Stimulated activated memory B cell treated with anti-CD40 and anti-IgM and Interleukin-4, amounts not matched to agents 10 μg/mL and 1 μg/mL and 100 μg/mL, for 72 hours (primary cell): ENCODE measurements around the gene PIK3R6.
"Not testable (repeated sequence)": the region's sequence is repeated elsewhere in the genome, so short reads cannot be mapped to it uniquely, and the experiment has no call there.

Source experiments
- ATAC-seq: fragments of 150-1000 bp; cut with Tn5 transposase; 2 replicates; pipeline ENCODE4 v1.10.0; 2021
- H3K27ac Mint-ChIP-seq: one replicate; pipeline ENCODE4 v1.8.0; 2022; ENCODE audit warnings: mild to moderate bottlenecking, mixed read lengths
- H3K27me3 Mint-ChIP-seq: one replicate; pipeline ENCODE4 v1.8.0; 2022; ENCODE audit warnings: mixed read lengths
- H3K36me3 Mint-ChIP-seq: one replicate; pipeline ENCODE4 v1.8.0; 2022; ENCODE audit warnings: mixed read lengths
- H3K4me1 Mint-ChIP-seq: one replicate; pipeline ENCODE4 v1.8.0; 2022; ENCODE audit warnings: mixed read lengths
- H3K4me3 Mint-ChIP-seq: one replicate; pipeline ENCODE4 v1.8.0; 2022; ENCODE audit warnings: mild to moderate bottlenecking, moderate library complexity, mixed read lengths
- H3K9me3 Mint-ChIP-seq: one replicate; pipeline ENCODE4 v1.8.0; 2022; ENCODE audit warnings: mixed read lengths

PIK3R6 gene

GRCh38 chr17:8818047-8818446, 49.4 kb downstream of the PIK3R6 start:
- ATAC-seq, result no peak

GRCh38 chr17:8806926-8807550, 60.4 kb downstream of the PIK3R6 start:
- peak; percentile 98 for ATAC-seq
- peaks cover 28% of the 10 kb centered on the region for H3K36me3 Mint-ChIP-seq
- peak overlapping the region; percentile 71 for H3K4me3 Mint-ChIP-seq
- peak overlapping the region; percentile 100 for H3K27ac Mint-ChIP-seq
- no peaks in the 10 kb centered on the region for H3K27me3 Mint-ChIP-seq
- H3K9me3 Mint-ChIP-seq, result peaks cover 14% of the 10 kb centered on the region
- H3K4me1 Mint-ChIP-seq, result peaks cover 40% of the 10 kb centered on the region

More at GRCh38 chr17:8818047-8818446, 49.4 kb downstream of the PIK3R6 start:
- Mint-ChIP-seq H3K27ac (no peak overlapping the region), H3K9me3 (peaks cover 2% of the 10 kb centered on the region), H3K4me3 (no peak overlapping the region), H3K36me3 (peaks cover 42% of the 10 kb centered on the region), H3K4me1 (no peaks in the 10 kb centered on the region), H3K27me3 (no peaks in the 10 kb centered on the region)

- peaks cover 10% of the 10 kb centered on the region for H3K9me3 Mint-ChIP-seq
- peak overlapping the region; percentile 100 for H3K27ac Mint-ChIP-seq
- ATAC-seq, result peak; percentile 76
Observed at GRCh38 chr17:8806253-8806925, 61.1 kb downstream of the PIK3R6 start.

DNA sequence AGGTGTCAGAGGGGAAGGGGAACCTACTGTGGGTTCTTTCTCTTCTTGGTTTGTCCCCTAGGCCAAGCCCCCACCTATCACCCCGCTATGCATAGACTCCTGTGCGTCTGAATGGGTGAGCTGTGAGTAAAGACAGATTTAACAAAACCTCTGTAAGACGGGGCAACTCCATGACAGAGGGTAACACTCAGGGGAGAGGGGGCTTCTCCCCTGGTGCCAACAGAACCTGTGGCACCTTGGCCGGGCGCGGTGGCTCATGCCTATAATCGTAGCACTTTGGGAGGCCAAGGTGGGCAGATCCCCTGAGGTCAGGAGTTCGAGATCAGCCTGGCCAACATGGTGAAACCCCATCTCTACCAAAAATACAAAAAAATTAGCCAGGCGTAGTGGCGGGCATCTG, 62.1 kb downstream of the PIK3R6 start:
- Mint-ChIP-seq H3K27ac (peak overlapping the region; percentile 100), H3K4me1 (peaks cover 40% of the 10 kb centered on the region), H3K36me3 (peaks cover 19% of the 10 kb centered on the region)
- not testable (repeated sequence) for H3K4me3 Mint-ChIP-seq, ATAC-seq, H3K9me3 Mint-ChIP-seq, H3K27me3 Mint-ChIP-seq

More at GRCh38 chr17:8806253-8806925, 61.1 kb downstream of the PIK3R6 start:
- Mint-ChIP-seq H3K4me1 (peaks cover 40% of the 10 kb centered on the region), H3K4me3 (peak overlapping the region; percentile 10), H3K36me3 (peaks cover 21% of the 10 kb centered on the region), H3K27me3 (no peaks in the 10 kb centered on the region)

- H3K27ac Mint-ChIP-seq, result peak overlapping the region; percentile 62
- H3K4me3 Mint-ChIP-seq, result no peak overlapping the region
- H3K9me3 Mint-ChIP-seq, result peaks cover 10% of the 10 kb centered on the region
Observed at GRCh38 chr17:8803531-8804420, 63.7 kb downstream of the PIK3R6 start.

GRCh38 chr17:8801135-8801840, 66.2 kb downstream of the PIK3R6 start:
- H3K4me3 Mint-ChIP-seq, result no peak overlapping the region
- H3K36me3 Mint-ChIP-seq, result no peaks in the 10 kb centered on the region

More at GRCh38 chr17:8803531-8804420, 63.7 kb downstream of the PIK3R6 start:
- Mint-ChIP-seq H3K4me1 (peaks cover 49% of the 10 kb centered on the region), H3K36me3 (peaks cover 11% of the 10 kb centered on the region), H3K27me3 (no peaks in the 10 kb centered on the region)
- no peak for ATAC-seq

GRCh38 chr17:8800656-8801055, 66.8 kb downstream of the PIK3R6 start:
- Mint-ChIP-seq H3K4me1 (peaks cover 20% of the 10 kb centered on the region), H3K9me3 (no peaks in the 10 kb centered on the region), H3K36me3 (no peaks in the 10 kb centered on the region), H3K4me3 (no peak overlapping the region), H3K27me3 (no peaks in the 10 kb centered on the region), H3K27ac (no peak overlapping the region)
- no peak for ATAC-seq

More at GRCh38 chr17:8801135-8801840, 66.2 kb downstream of the PIK3R6 start:
- Mint-ChIP-seq H3K4me1 (peaks cover 26% of the 10 kb centered on the region), H3K27me3 (no peaks in the 10 kb centered on the region), H3K9me3 (no peaks in the 10 kb centered on the region), H3K27ac (no peak overlapping the region)
- ATAC-seq, result no peak

DNA sequence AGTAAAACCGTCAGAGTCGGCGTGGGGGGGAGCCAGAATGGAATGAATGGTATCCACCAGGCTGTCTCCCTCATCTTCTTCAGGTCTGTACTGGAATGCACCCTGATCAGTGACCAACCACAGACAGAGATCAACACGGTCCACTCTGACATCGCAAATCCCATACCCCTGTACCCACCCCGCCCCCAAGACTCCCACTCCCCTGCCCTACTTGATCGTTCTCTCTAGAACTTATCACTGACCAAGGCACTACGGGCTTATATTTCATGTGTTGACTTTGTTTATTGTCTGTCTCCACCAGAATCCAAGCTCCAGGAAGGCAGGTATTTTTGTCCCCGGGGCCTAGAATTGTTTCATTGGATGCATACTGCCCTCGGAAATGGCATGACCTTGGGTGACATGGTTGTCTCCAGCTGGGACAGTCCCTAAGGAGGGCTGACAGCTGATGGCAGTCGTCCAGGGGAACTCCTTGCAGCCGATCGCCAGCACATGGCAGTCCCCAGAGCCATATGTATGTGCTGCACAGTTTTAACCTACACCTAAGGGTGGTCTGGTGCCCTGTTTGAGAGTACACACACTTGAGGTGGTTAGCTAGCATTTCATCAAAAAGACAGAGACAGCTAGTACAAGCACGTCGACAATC, 67.8 kb downstream of the PIK3R6 start:
- Mint-ChIP-seq H3K36me3 (no peaks in the 10 kb centered on the region), H3K4me3 (no peak overlapping the region), H3K27me3 (no peaks in the 10 kb centered on the region), H3K27ac (no peak overlapping the region), H3K4me1 (peaks cover 10% of the 10 kb centered on the region), H3K9me3 (no peaks in the 10 kb centered on the region)
- ATAC-seq, result no peak

- H3K27ac Mint-ChIP-seq, result no peak within 1 kb of the TSS
- H3K27me3 Mint-ChIP-seq, result no peaks in the 10 kb centered on the region
- ATAC-seq, result peak; percentile 72
- peaks cover 9% of the 10 kb centered on the region for H3K4me1 Mint-ChIP-seq
- no peaks in the 10 kb centered on the region for H3K36me3 Mint-ChIP-seq
- H3K9me3 Mint-ChIP-seq, result no peaks in the 10 kb centered on the region
- no peak within 1 kb of the TSS for H3K4me3 Mint-ChIP-seq
Observed at GRCh38 chr17:8798846-8799569, 68.5 kb downstream of the PIK3R6 start, which contains the start of gene MFSD6L. Gene MFSD6L (minus strand): TSS chr17:8799365. CDS start chr17:8799120, 245 bp downstream.

- no peaks in the 10 kb centered on the region for H3K9me3 Mint-ChIP-seq
- no peak for ATAC-seq
Observed at GRCh38 chr17:8798176-8798845, 69.2 kb downstream of the PIK3R6 start.

DNA sequence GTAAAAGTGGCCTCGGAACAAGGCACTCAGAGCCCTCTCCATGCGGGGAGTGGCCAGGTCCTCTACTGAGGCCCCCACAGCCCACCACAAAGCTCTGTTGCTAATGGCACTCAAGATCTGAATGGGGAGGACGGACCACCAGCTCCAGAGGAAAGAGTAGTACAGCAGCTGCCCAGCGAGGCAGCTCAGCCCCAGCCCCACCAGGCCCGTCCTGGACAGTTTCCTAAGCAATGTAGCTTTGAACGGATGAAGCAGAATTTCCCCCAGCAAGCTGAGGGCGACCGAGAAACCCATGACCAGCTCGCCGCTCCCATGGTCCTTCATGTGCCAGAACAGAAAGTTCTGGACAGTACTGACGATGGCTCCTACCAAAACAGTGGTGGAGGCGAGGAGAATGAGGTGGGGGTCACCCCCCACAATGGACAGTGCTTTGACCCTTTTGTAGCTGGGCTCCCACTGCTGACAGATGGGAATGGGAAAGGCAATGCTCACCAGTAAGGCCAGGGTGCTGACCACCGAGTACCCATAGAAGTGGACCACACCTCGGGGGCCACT, 69.8 kb downstream of the PIK3R6 start:
- peaks cover 16% of the 10 kb centered on the region for H3K4me1 Mint-ChIP-seq
- H3K9me3 Mint-ChIP-seq, result no peaks in the 10 kb centered on the region
- no peaks in the 10 kb centered on the region for H3K36me3 Mint-ChIP-seq
- no peak overlapping the region for H3K27ac Mint-ChIP-seq
- H3K27me3 Mint-ChIP-seq, result no peaks in the 10 kb centered on the region
- no peak overlapping the region for H3K4me3 Mint-ChIP-seq
- no peak for ATAC-seq

More at GRCh38 chr17:8798176-8798845, 69.2 kb downstream of the PIK3R6 start:
- no peak overlapping the region for H3K27ac Mint-ChIP-seq
- H3K27me3 Mint-ChIP-seq, result no peaks in the 10 kb centered on the region
- no peaks in the 10 kb centered on the region for H3K36me3 Mint-ChIP-seq
- no peak overlapping the region for H3K4me3 Mint-ChIP-seq
- peaks cover 16% of the 10 kb centered on the region for H3K4me1 Mint-ChIP-seq

DNA sequence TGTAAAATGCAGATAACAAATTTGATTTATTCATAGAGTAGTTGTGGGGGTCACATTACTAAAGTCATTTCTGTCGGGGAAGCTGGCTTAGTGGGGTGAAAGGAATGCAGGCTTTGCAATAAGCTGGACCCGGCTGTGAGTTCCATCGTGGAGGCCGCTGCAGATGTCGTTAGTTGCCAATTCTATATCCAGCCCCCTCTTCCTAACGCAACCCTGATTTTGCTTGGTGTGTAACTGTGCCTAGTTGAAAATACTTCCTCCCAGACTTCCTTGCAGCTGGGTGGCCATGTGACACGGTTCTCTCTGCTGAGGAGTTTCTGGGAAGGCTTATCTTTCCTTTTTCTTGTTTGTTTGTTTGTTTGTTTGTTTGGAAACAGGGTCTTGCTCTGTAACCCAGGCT, 72.8 kb downstream of the PIK3R6 start:
- H3K27me3 Mint-ChIP-seq, result peaks cover 6% of the 10 kb centered on the region
- no peaks in the 10 kb centered on the region for H3K36me3 Mint-ChIP-seq
- no peaks in the 10 kb centered on the region for H3K9me3 Mint-ChIP-seq
- peaks cover 12% of the 10 kb centered on the region for H3K4me1 Mint-ChIP-seq
- H3K27ac Mint-ChIP-seq, result peak overlapping the region; percentile 15
- H3K4me3 Mint-ChIP-seq, result no peak overlapping the region
- ATAC-seq, result no peak

- Mint-ChIP-seq H3K4me1 (peaks cover 8% of the 10 kb centered on the region), H3K27ac (peak overlapping the region; percentile 28), H3K36me3 (no peaks in the 10 kb centered on the region), H3K27me3 (peaks cover 8% of the 10 kb centered on the region), H3K9me3 (no peaks in the 10 kb centered on the region), H3K4me3 (no peak overlapping the region)
- ATAC-seq, result no peak
Observed at GRCh38 chr17:8793649-8794048, 73.8 kb downstream of the PIK3R6 start.
